ENCODE data around the gene EPHB1. TPM values are rescaled to one million over a fixed set of nuclear protein-coding genes. Genes with fewer than 3 reads are reported as not detected.

Gene EPHB1
- total RNA-seq, 3 donors from 2014 or later, result 0.31 to 6.9 (median 0.64) TPM

DNA sequence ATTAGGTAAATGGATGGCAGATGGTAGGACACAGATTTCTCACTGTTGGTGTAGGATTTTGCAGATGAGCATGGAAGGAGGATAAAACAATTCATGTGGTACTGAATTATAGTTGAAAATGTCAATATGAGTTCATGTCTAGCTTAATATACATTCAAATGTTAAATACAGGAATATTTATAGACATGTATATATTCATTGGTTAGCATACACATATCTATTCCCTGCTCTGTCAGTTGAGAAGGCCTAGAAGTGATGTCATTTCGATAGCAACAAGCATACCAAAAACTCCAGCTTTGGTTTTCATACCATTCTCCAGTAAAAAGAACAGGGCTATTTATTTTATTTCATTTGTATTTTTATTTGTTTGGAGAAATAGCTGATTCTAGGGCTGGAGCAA lies 497.1 kb downstream of the EPHB1 start:
- peaks cover under 1% of the 10 kb centered on the region for H3K9me3 ChIP-seq
- no peak overlapping the region for H3K4me3 ChIP-seq
- no peak for DNase-seq
- intact Hi-C loops (cut with DNase I, micrococcal nuclease), result no loop called here
- no peak for ATAC-seq
- H3K4me1 ChIP-seq (ENCODE audit: low read depth), result no peaks in the 10 kb centered on the region
- TF ChIP-seq, protein P1, sequence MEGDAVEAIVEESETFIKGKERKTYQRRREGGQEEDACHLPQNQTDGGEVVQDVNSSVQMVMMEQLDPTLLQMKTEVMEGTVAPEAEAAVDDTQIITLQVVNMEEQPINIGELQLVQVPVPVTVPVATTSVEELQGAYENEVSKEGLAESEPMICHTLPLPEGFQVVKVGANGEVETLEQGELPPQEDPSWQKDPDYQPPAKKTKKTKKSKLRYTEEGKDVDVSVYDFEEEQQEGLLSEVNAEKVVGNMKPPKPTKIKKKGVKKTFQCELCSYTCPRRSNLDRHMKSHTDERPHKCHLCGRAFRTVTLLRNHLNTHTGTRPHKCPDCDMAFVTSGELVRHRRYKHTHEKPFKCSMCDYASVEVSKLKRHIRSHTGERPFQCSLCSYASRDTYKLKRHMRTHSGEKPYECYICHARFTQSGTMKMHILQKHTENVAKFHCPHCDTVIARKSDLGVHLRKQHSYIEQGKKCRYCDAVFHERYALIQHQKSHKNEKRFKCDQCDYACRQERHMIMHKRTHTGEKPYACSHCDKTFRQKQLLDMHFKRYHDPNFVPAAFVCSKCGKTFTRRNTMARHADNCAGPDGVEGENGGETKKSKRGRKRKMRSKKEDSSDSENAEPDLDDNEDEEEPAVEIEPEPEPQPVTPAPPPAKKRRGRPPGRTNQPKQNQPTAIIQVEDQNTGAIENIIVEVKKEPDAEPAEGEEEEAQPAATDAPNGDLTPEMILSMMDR (IDR thresholded peaks at IDR 0.05), result no peak
- no peaks in the 10 kb centered on the region for H3K36me3 ChIP-seq (ENCODE audit: low read depth)

DNA sequence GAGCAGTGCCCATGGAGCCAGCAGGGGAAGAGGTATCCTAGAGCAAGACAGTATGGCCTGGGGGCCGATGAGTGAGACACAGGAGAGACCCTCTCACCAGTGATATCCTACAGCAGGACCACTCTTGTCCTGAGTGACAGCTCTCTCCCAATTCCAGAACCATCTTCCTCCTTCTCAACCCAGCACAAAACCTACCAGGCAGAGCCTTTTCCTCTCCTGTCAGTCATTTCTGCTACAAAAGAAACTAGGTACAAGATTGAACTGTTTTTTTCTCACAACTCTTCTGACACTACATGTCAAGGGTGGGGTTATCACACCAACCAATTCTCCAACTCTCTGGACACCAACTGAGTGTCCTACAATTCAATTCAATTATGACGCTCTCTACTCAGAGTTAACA lies 506.6 kb downstream of the EPHB1 start:
- H3K36me3 ChIP-seq (ENCODE audit: low read depth), result no peaks in the 10 kb centered on the region
- no peaks in the 10 kb centered on the region for H3K9me3 ChIP-seq
- no peak overlapping the region for H3K4me3 ChIP-seq
- H3K4me1 ChIP-seq (ENCODE audit: low read depth), result no peaks in the 10 kb centered on the region
- intact Hi-C loops (cut with DNase I, micrococcal nuclease), result no loop called here
- no peak for DNase-seq
- TF ChIP-seq, protein P1 (IDR thresholded peaks at IDR 0.05), result no peak
- no peak for ATAC-seq

DNA sequence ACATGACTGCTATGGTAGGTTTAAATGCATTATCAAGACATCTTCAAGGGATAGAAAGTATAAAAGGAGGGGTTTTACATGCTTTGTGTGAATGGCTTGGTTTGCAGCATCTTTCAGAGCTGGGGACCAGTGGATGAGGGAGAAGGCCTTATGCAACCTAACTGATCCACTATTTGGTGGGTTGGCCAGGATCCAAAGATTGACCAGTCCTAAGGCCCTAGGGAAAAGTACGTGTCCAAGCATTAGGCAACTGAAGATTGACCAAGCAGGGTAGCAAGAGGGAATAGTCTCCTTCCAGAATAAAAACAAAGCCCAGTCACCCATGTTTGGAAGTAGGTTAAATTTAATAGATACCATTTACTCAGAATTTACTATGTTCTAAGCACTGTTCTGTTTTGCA lies 509.3 kb downstream of the EPHB1 start:
- H3K36me3 ChIP-seq (ENCODE audit: low read depth), result no peaks in the 10 kb centered on the region
- no peaks in the 10 kb centered on the region for H3K9me3 ChIP-seq
- TF ChIP-seq, protein P1 (IDR thresholded peaks at IDR 0.05), result no peak
- intact Hi-C loops (cut with DNase I, micrococcal nuclease), result no loop called here
- no peak for DNase-seq
- ATAC-seq, result no peak
- H3K4me1 ChIP-seq (ENCODE audit: low read depth), result no peaks in the 10 kb centered on the region
- H3K4me3 ChIP-seq, result no peak overlapping the region

Other genes starting within 250 kb of the EPHB1 start
- gene KY, start 144.2 kb upstream of the EPHB1 start, total RNA-seq, result 1 to 10 TPM in 1 of 3 donors, under 1 TPM in 2; 0.14 to 3.7 (median 0.14) TPM